DMS153 treated with DMSO at 0.1 percent for 48 hours (cell line): ENCODE data around the gene PBX4.
A peak's percentile ranks its signal among the peaks of the same experiment; 100 is the strongest.

Source experiments
- DNase-seq: peaks from one replicate; lab custom pipeline; 2025; ENCODE audit not compliant: unreplicated experiment; lab: John Stamatoyannopoulos, UW

The PBX4 gene

GRCh38 chr19:19527674-19528625 is 90.5 kb downstream of the PBX4 start:
- no peak for DNase-seq

GRCh38 chr19:19527371-19527656 is 91.2 kb downstream of the PBX4 start:
- no peak for DNase-seq

GRCh38 chr19:19526581-19527370 is 91.7 kb downstream of the PBX4 start:
- DNase-seq, result no peak

GRCh38 chr19:19525611-19526380 is 92.7 kb downstream of the PBX4 start:
- DNase-seq, result no peak

- DNase-seq, result no peak
These were observed 94.4 kb downstream of the PBX4 start for GRCh38 chr19:19524053-19524452.

- DNase-seq, result no peak
These were observed 95.3 kb downstream of the PBX4 start for GRCh38 chr19:19523177-19523576.

- no peak for DNase-seq
These were observed 97.5 kb downstream of the PBX4 start for GRCh38 chr19:19520989-19521388.

GRCh38 chr19:19517235-19517619 is 101.3 kb downstream of the PBX4 start:
- no peak for DNase-seq

GRCh38 chr19:19515642-19516519 is 102.6 kb downstream of the PBX4 start, which contains the start of gene NDUFA13:
NDUFA13 (plus strand) TSS chr19:19516225; CDS start chr19:19516239, 14 bp downstream.
- peak; percentile 76 for DNase-seq

GRCh38 chr19:19514881-19515641 is 103.4 kb downstream of the PBX4 start, which contains the start of gene TSSK6:
TSSK6 (minus strand) TSS chr19:19515548; CDS start chr19:19515427, 121 bp downstream.
- no peak for DNase-seq

GRCh38 chr19:19514215-19514657 is 104.3 kb downstream of the PBX4 start:
- no peak for DNase-seq

GRCh38 chr19:19513682-19514081 is 104.8 kb downstream of the PBX4 start:
- no peak for DNase-seq
